K562 treated with DMSO at 1 percent for 12 hours (cell line): ENCODE data around the gene VPS13A. TPM values are rescaled to one million over a fixed set of nuclear protein-coding genes. Genes with fewer than 3 reads are reported as not detected.

Experiments
- total RNA-seq: library from RNA; unstranded; fragments of 300-600 nt; gene quantifications from 2 replicates; pipeline ENCODE4 v1.2.3, GENCODE V29; 2022; ENCODE audit not compliant: insufficient read depth

The VPS13A gene
- 1.5 and 8.0 TPM in 2 replicates for total RNA-seq

DNA sequence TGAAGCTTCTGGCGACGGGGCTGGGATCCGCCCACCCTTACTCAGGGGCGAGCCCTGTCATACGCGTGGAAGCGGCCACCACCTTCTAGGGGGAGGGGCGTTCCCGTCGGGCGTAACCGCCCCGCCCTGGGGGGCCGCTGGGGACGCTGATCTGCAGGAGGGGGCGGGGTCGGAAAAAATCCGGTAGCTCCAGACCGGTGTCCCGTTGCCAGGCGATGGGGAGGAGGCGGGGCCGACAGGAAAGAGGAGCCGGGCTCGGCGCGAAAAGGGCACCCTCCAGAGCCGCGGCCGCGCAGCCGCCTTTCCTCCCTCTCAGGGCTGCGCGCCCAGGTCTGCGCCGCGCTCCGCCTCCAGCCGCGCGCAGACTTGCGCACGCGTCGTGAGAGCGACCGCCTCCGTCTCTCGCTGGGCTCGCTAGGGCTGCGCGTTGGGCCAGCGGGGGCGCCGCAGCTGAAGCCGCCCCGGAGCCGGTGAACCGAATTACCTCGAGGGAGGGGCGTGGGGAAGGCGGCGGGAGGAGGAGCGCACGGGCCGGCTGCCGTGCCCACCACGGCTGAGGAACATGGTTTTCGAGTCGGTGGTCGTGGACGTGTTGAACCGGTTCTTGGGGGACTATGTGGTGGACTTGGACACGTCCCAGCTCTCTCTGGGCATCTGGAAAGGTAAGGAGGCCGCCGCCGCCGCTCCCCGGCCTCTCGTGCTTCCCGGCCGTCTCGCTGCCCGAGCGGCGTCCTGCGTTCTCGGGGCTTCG, at the start of gene VPS13A:
TSS of gene VPS13A (plus strand) at position 392 of the 751 bp plus-strand sequence. CDS start at position 563, 171 bp downstream.

Other genes starting within 250 kb of the VPS13A start
- gene FOXB2, start 157.9 kb upstream of the VPS13A start, total RNA-seq, result not detected in 2 replicates